Measurements from ENCODE around the gene SLC5A9.
"Not testable (repeated sequence)": the region's sequence is repeated elsewhere in the genome, so short reads cannot be mapped to it uniquely, and the experiment has no call there.

Gene SLC5A9

DNA sequence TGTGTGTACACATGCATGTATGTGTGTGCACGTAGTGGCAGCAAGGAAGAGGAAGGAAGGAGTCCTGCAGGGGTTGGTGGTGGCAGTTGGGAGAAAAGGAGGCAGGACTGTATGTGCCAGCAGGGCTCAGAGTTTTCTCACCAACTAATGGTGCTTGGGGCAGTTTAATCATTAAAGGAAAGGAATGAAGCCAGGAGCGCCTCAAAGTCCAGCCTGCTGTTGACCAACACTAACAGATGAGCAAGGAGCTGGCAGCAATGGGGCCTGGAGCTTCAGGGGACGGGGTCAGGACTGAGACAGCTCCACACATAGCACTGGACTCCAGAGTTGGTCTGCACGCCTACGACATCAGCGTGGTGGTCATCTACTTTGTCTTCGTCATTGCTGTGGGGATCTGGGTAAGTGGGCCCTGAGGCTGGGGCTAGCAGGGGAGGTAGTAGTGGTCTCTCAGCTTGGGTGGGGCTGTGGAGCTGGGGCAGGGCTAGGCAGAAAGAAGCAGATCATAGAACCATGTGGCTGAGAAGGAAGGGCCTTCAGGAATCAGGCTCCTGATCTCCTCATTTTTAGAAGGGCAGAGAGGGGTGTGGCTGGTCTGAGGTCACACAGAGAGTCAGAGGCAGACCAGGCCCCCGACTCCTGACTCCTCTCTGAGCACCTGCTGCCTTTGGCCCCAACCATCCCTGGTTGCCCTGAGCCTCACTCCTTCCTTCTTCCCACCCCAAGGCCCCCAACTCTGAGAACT, at the start of gene SLC5A9:
TSS of gene SLC5A9 (plus strand) at position 216 of the 742 bp plus-strand sequence. CDS start at position 237, 21 bp downstream.
- DNase-seq, result no peak

DNA sequence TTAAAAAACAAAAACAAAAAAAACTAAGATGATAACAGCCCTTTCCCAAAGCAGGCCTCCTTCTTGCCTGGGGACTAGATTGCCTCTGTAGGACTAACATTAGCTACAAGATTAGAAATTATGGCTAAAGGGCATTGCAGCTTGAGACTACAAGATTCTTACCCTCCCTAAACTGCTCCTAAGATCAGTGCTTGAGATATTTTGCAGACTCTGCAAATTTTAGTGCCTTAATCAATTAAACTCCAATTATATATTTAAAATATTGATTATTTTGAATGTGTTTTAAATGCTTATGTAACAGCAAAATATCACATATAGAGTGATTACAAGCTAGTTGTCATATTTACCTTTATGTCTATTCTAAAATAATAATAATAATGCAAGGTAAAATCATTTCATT, 47.4 kb upstream of the SLC5A9 start:
- DNase-seq, result no peak

DNA sequence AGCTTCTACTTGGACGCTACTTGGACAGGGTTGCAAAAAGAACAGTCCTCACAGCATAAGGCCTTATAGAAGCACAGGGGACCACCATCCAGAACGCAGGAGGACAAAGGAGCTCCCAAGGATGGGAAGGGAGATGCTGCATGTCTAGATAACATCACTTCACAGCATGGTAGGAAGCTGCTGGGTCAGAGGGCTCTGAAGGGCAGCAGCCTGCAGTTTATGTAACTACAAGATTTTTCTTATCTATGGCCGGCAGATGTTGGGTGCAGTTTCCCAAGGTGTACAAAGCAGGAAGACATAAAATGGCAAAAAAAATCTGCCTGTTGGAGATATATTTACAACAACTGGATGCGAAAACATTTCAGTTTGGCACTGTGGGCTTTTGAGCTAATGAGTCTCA, 45.3 kb upstream of the SLC5A9 start:
- DNase-seq, result no peak

DNA sequence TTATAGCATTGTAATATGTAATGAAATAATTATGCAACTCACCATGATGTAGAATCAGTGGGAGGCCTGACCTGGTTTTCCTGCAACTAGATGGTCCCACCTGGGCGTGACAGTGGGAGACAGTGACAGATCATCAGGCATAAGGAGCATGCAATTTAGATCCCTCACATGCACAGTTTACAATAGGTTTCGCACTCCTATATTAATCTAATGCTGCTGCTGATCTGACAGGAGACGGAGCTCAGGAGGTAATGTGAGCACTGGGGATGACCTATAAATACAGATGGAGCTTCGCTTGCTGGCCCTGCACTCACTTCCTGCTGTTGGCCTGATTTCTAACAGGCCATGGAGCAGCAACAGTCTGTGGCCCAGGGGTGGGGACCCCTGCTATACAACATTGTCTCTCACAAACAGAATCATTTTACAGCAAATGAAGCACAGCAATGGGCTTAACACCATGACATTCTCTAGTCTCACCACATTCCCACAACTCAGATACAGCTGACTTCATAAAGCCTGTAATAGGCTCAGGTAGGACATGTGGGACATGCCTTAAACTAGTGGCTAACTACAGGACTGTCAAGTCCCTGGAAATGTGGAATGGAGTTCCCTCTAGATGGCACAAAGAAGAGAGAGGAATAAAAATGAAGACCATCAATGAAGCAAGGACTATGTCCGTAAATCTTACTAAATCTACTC, 40.7 kb upstream of the SLC5A9 start:
- DNase-seq, result no peak

DNA sequence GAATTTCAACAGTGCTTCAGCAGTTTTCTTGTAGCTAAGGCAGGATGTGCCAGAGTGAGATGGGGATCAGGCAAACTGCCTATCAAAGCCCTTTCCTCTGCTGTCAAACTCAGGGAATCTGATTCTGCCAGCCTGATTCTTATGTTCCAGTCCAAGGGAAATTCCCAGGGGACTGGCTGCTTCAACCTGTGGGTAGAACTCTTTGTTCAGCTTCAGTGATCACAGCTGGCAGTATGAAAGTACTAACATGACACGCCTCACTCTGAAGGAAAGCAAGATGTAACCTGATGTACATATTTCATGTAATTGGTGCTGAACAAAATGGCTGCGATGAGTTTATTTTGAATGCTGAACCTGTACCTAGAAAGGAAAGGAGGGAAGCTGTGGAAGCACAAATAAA, 40.1 kb upstream of the SLC5A9 start:
- peak; percentile 49 for DNase-seq

DNA sequence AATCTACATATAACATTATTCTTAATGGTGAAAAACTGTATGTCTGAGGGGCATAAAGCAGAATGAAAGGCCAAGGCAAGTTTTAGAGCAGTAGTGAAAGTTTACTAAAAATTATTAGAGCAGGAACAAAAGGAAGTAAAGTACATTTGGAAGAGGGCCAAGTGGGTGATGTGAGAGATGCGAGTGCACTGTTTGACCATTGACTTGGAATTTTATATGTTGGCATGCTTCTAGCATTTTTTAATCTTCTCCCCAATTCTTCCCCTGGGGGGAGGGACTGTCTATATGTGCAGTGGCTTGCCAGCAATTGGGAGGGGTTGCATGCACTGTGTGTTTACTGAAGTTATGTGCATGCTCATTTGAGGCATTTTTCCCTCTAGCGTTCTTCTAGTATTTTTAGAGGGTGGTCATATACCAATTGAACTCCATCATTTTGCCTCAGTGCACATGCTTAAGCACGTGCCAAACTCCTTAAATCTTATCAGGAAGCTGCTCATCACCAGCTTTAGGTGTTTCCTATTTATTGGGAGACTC, 36.1 kb upstream of the SLC5A9 start:
- DNase-seq, result no peak

DNA sequence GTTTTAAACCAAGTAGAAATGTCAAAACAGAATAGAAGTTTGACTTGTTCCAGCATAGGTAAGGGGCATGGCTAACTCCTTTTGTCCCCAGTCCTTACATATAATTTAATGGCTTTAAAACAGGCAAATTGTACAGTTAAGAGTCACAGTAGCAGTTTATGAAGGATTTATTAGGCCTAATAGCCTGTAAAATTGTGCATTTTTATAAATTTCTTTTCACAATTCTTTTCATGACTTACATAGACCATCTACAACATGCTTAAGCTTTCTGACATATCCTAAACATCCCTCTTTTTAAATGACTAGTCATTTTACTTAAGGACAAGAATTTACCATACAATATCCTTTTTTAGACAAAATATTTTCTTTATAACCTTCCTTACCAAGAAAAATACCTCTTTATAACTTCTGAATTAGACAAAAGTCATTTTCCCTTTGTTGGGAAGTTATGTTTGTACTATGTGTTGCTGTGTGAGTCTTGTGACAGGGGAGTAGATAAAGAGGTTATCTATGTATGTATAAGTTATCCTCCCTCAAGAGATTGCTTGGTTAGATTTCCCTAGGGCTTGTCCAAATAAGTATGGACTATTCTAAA, 34.5 kb upstream of the SLC5A9 start:
- no peak for DNase-seq

DNA sequence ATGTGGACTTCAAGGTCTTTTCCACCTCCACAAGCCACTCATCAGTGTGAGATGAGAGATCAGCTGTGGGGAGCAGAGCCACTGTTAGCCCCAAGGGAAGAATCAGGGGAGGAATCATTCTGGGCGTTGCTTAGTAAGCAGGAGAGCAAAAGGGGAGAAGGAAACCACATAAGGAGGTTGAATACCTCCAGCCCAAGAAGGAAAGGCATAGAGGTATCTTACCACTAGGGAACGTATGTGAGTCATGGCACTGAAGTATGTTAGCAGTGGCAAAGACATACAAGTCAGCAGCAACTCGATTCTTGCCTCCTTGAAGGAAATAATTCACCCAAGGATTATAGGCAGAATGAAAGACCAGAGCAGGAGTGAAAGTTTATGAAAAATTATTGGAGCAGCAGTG, 31.6 kb upstream of the SLC5A9 start:
- DNase-seq, result no peak

DNA sequence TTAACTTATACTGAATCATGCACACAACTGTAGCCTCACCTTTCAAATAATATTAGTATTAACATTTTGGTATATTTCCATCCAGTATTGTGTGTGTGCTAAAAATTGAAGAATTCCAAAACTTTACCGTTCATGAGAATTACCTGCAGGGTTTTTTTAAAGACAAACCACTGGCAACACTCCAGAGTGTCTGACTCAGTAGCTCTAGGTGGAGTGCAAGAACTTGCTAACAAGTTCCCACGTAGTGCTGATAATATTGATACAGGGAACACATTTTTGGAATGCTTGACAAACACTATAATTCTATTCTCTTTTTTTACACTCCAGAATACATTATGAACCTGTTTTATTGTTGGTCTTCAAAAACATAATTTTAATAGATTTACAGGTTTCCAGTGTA, 27.7 kb upstream of the SLC5A9 start:
- no peak for DNase-seq

DNA sequence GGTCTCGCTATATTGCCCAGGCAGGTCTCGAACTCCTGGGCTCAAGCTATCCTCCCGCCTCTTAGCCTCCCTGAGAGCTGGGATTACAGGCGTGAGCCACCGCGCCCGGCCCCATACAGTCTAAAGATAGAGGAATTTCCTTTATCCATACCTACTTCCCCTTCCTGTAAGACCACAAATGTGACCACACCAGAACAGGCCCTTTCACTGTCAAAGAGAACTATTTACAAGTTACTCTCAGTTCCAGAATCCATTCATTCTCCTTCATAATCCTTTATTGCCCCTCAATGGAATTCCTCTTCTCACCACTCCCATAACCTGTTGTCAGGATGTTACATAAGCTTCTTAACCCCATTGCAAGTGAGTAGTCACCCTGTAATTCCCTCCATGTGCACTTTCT, 26.3 kb upstream of the SLC5A9 start:
- DNase-seq, result no peak

DNA sequence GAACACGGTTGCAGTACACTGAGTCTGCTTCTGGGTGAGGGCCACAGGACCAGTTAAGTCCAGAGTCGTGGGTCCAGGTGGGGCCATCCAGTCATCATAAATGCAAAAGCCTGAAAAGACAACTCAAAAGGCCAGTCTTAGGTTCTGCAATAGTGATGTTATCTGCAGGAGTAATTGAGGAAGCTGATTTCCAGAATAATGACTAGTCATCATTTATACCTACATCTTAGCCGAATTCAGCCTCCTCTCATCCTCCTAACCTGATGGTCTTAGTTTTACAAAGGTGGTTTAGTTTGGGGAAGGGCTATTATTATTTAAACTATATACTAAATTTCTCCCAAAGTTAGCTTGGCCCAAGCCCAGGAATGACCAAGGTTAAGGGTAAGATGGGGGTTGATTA, 23.5 kb upstream of the SLC5A9 start:
- DNase-seq, result no peak

DNA sequence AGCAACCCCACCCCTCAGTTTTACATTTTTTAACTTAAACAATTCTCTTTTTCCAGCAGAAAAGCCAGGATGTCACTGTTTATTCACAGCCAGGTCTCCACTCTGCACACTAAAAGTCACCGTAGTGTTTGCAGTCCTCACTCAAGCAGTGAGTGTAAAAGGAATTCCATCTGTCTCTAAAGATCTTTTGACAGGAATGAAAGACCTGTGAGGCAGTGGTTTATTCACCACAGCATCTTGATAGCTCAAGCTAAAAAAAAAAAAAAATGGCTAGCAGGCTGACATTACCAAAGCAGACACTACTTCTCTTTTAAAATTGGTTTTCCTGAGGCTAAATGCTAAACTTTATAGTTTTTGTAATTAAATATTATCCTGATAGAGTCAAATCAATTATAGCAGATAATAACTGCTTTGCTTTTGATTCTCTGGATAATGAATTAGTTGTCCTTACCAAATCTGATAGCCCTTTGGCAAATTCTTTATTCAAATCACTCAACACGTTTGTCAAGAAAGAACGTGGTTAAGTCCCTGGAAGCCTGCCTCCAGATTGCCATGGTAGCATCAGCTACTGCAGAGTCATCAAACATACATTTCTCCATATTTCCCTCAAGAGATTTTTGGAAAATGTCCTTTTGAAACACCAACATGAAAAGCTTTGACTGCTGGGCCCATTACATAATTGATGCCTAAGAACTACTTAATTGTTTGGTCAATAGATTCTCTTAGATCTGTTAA, 22.2 kb upstream of the SLC5A9 start:
- DNase-seq, result no peak

DNA sequence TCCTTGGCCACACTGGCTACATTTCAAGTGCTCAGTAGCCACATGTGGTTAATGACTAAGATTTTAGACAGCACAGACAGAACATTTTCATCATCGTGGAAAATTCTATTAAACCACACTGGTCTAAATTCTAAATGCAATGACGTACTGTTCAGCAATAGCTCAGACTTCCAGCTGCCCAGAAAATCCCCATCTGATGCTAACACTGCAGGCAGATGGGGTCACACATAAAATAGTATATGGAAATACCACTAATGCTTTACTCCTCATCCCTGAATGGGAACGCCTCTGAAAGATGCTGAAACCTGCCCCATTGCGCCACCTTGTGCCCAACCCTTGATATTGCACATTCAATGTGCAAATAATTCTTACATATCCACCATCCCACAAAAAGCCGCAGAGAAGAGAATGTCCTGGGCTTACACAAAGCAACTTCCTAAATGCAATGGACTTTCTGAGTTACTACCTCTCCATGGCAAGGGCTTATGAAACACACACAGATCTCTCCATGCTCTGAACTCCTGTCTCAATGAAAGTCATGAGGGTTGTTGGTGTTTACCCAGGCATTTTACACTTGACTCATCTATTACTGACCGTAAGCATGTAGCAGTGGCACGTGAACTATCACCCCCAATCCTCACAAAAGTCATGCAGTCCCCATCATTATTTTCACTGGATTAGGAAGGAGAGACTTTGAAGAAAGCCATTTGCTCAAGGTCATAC, 20.3 kb upstream of the SLC5A9 start:
- peak; percentile 71 for DNase-seq

DNA sequence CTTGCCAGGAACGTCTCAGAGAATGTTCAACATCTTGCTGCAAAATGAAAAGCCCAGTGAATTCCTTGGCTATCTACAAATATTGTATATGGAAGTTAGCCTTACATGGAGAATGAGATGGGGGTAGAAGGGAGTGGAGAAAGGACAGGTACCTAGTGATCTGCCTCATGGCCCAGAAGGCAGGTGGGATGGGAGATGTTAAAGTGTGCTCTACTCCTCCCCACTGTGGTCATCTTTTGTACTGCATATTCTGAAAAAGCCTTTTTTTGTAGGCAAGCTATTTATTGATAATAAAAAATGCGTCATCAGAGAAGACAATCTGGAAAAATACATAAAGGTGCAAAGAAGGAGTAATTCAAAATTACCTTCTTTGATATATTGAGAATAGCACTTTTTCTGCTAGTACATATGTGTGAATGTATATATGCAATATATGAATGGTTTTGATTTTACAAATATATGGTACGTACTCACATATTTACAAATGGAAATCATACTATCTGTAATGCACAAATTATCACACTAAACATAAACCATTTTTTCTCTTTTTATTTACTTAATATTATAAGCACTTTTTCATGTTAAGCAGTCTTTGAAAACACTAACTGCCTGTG, 19.1 kb upstream of the SLC5A9 start:
- peak; percentile 85 for DNase-seq

DNA sequence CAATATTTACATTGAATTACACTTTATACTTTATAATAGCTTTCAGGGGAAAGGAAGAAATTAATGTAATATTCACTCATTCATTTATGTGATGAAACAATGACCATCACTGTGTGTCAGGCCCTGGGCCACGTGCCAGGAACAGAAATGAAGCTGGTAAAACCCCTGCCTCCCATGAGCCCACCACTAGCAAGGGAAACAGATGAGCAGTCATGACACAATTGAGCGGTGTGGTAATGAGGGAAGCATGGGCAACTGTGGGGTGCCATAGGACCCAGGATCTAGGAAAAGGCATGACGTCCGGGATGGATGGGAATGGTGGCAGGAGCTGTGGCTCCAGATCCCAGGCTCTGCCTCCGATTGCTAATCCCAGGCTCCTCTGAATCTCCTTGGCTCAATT, 17.0 kb upstream of the SLC5A9 start:
- DNase-seq, result no peak

DNA sequence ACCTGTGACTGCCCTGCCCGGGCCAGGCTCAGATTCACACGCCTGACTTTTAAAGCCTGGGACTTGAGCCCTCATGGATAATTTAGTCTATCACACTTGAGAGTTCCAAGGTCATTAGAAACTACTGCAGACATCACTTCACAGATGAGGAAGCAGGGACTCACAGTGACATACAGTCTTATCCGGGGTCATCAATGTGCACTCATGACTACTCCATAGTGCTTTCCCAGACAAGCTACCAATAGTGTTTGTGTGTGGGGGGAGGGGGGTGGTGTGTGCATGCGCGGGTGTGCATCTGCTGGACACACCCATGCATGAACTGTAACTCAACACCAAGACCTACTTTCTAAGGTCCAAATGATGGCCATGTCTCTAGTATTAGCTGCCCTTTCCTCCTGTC, 16.1 kb upstream of the SLC5A9 start:
- no peak for DNase-seq

DNA sequence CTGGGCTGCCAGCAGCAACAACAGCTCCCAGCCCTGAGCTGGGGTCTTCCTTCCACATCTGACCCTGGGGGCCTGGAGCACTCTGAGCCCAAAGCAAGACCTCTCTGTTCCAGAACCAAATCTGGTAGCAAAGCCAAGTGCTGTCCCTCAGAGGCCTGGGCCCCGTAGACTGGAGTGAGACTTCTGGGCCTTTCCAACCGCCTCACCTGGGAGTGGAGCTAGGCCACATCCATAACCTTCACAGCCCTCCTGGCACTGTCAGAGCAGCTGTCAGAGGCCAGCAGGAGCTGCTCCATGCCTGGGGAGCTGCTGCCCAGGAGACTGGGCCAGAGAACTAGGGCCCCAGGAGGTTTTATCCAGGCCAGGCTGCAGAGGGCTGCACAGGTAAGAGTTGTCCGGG, 15.4 kb upstream of the SLC5A9 start:
- DNase-seq, result no peak

DNA sequence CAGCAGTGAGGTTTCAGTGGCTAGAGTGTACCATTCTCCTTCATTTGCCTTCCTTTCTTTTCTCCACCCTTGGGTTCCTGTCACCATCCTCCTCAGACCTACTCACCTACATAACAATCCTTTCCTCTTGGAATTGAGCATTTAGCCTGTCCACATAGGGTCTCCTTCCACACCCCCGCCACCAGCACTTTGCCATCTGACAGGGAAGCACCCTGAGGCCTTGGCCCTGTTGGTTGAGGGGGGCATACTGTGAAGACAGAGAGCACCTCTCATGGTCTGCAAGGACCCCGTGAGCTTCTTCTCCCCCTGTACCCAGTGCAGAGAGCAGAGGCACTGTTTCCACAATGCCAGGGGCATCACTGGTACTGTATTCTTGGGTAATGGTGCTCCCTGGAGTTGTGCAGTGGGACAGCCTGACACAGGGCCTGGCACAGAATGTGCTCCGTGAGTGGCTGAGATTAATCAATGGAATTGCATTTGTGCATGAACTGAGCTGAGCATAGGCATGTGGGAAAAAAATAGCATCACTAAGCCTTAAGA, 14.9 kb upstream of the SLC5A9 start:
- no peak for DNase-seq

DNA sequence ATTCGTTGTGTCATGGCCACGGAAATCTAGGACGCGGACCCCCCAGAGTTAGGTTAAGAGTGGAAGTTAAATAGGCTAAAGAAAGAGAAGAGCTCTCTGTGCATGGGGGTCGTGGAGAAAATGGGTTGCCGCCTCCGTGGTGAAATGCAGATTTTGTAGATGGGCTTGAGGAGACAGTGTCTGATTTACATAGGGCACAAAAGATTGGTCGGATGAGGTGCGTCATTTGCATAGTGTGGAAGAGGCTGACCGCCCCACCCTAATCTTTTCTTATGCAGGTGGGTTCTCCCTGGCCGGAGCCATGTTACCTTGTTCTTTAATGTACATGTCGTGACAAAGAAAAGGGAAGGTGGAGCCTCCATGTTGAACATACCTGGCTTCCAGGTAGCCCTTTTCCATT, 14.3 kb upstream of the SLC5A9 start:
- no peak for DNase-seq

DNA sequence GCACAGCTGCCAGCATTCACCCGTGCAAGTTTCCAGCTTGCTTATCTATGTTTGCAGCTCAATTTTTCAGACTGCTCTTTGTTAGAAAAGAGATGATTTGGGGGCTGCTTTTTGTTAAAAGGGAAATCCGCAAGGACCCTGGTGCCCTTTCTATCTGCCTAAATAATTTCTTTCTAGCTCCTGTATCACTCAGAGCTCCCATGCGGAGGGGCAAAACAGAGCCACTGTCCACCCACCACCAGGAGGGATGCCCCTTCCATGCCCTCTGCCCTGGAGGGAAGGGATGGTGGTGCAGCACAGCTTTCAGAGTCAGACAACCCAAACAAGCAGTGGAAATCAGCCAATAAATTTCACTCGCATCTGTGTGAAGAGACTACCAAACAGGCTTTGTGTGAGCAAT, 13.9 kb upstream of the SLC5A9 start:
- no peak for DNase-seq

DNA sequence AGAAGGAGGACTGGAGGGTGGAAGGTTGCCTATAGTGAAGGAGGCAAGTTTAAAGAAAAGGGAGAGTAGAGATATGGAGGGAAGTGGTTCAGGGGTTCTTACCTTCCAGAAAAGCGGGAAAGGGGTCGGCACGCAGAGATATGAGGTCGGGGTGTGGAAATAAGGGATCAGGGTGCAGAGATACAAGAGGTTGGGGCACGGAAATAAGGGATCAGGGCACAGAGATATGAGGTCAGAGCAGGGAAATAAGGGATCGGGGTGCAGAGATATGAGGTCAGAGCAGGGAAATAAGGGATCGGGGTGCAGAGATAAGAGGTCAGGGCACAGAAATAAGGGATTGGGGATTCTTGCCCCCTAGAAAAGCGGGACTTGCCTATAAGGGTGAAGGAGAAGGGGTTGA, 9.1 kb upstream of the SLC5A9 start:
- not testable (repeated sequence) for DNase-seq

DNA sequence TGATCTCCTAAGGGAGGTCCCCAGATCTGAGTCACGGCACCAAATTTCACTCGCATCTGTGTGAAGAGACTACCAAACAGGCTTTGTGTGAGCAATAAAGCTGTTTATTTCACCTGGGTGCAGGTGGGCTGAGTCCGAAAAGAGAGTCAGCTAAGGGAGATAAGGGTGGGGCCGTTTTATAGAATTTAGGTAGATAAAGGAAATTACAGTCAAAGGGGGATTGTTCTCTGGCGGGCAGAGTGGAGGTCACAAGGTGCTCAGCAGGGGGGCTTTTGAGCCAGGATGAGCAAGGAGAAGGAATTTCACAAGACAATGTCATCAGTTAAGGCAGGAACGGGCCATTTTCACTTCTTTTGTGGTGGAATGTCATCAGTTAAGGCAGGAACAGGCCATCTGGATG, 8.2 kb upstream of the SLC5A9 start:
- DNase-seq, result not testable (repeated sequence)
